Measurements from ENCODE around the gene LRP10.
"Not testable (repeated sequence)": the region's sequence is repeated elsewhere in the genome, so short reads cannot be mapped to it uniquely, and the experiment has no call there.

LRP10 gene

GRCh38 chr14:22844221-22845102, 27.1 kb upstream of the LRP10 start:
- DNase-seq, result no peak

DNA sequence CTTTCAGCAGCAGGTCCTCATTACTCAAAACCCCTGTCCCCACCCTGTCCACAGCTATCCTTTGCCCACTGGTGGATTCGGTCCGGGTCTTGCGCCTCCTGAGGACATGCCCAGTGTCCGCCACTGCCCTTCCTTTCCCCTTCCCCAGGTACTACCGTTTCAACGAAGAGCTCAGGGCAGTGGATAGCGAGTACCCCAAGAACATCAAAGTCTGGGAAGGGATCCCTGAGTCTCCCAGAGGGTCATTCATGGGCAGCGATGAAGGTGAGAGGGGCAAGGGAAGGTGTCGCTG, 26.5 kb upstream of the LRP10 start:
- DNase-seq, result no peak

- no peak for DNase-seq
Observed at GRCh38 chr14:22845821-22846625, 25.5 kb upstream of the LRP10 start.

DNA sequence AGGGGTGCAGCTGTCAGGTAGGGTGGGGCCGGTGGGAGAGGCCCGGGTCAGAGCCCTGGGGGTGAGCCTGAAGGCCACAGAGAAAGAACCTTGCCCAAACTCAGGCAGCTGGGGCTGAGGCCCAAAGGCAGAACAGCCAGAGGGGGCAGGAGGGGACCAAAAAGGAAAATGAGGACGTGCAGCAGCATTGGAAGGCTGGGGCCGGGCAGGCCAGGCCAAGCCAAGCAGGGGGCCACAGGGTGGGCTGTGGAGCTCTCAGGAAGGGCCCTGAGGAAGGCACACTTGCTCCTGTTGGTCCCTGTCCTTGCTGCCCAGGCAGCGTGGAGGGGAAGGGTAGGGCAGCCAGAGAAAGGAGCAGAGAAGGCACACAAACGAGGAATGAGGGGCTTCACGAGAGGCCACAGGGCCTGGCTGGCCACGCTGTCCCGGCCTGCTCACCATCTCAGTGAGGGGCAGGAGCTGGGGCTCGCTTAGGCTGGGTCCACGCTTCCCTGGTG, 24.7 kb upstream of the LRP10 start:
- no peak for DNase-seq

DNA sequence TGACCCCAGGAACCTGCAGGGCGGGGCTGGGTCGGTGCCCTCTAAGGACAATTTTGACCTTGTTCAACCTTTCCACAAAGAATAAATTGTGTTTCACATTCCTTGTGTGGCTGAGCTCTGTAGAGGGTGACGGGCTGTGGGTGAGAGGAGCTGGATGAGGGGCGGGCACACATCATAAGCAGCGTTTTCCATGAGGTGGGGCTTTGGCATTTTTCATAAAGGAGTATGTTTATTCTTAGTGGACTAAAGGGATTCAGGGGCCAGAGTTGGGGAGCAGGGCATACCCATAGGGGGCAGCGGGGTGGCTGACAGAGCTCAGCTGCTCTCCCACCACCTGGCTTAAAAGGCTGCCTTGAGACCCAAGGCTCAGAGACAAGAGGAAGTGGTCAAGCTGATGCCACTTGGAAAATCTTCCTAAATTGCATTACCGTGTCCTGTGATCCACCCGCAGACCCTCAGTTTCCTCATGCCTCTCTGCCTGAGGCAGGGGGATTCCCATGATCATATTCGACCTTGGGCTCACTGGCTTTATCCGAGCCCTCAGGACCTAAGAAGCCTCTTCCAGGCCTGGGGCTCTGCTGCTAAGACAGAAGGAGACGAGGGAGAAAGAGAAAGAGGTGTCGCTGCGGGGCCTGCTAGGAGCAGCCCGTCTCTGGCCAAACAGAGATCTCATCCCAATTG, 23.7 kb upstream of the LRP10 start:
- peak; percentile 95 for DNase-seq

DNA sequence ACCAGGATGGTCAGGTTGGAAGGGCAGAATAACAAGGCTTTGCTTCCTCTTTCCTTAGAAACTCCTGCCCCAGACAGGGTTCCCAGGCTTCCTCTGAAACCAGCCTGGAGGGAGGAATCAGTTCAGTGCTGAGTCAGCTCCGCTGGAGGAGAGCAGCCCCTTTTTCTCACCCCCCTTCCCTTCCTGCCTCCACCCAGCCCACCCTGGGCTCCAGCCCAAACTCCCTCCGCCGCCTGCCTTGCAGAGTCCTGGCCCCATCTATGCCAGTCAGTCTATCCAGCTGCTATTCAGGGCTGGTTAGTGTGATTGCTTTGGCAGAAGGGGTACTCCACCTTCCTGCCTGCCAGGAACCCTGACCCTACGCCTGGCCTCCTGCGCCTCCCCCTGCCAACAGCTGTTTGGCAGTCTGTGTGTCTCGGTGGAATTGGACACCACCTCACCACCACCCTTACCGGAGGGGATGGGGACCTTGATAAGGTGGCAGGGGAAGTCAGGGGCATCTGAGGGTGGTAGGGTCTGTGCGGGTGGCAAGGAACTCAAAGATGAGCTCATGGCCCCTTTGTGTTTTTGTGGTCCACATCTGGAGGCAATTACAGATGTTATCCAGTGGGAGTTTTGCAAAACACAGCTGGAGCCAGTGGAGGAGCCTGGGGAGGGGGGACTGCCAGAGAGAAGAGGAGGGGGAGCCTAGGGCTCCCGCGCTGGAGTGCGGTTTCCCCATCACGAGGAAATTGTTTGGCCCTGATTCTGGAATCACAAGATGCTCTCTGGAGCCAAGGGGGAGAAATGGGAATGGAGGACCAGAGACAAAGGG, 23.0 kb upstream of the LRP10 start:
- DNase-seq, result peak; percentile 84

DNA sequence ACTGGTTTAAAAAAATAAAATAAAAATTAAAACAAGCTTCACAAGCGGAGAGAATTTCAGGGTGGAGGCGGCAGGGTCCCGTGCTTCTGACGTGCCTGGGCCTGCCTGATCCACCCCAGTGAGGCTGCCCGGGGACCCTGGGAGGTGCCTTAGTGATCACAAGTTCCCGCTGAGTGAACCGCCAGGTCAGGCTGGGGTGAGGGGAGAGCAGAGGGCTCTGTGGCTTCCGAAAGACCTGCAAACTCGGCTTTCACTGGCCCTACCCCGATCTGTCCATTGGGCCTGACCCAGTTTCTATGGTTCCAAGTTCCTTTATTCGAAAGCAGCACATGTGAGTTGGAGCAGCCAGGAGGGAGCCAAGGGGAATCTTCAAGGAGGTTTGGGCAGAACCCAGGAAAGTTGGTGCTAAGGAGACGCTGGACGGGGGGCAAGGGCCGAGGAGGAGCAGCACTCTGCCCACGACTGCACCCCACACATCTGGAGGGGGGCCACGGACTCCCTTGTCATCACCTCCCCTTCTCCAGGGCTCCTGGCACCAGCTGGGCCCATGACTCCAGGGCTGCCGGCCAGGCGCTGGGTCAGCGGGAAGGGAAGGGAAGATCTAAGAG, 22.2 kb upstream of the LRP10 start:
- no peak for DNase-seq

GRCh38 chr14:22850944-22851764, 20.4 kb upstream of the LRP10 start:
- DNase-seq, result peak; percentile 95

DNA sequence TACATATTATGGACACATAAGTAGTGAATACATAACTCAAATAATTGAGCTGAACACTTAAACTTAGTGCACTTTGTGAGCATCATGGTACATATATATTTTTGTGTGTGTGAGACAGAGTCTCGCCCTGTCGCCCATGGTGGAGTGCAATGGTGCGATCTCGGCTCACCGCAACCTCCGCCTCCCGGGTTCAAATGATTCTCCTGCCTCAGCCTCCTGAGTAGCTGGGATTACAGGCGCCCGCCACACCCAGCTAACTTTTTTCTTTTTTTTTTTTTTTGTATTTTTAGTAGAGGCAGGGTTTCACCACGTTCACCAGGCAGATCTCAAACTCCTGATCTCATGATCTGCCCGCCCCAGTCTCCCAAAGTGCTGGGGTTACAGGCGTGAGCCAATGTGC, 19.4 kb upstream of the LRP10 start:
- not testable (repeated sequence) for DNase-seq

DNA sequence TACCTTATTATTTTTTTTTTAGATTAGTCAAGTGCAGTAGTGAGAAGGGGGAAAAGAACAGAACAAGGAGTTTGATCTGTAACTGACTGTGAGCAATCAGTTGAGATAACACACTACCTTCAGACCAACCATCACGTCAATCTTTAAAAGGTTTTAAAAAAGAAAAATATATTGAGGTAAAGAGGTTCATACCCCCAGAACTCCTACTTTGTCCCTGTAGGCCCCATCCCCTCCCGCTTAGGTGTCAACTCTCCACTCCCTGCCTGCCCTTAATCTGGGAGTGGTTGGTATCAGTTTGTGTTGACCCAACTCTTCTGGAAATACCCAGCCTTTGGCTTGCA, 19.0 kb upstream of the LRP10 start:
- DNase-seq, result no peak

DNA sequence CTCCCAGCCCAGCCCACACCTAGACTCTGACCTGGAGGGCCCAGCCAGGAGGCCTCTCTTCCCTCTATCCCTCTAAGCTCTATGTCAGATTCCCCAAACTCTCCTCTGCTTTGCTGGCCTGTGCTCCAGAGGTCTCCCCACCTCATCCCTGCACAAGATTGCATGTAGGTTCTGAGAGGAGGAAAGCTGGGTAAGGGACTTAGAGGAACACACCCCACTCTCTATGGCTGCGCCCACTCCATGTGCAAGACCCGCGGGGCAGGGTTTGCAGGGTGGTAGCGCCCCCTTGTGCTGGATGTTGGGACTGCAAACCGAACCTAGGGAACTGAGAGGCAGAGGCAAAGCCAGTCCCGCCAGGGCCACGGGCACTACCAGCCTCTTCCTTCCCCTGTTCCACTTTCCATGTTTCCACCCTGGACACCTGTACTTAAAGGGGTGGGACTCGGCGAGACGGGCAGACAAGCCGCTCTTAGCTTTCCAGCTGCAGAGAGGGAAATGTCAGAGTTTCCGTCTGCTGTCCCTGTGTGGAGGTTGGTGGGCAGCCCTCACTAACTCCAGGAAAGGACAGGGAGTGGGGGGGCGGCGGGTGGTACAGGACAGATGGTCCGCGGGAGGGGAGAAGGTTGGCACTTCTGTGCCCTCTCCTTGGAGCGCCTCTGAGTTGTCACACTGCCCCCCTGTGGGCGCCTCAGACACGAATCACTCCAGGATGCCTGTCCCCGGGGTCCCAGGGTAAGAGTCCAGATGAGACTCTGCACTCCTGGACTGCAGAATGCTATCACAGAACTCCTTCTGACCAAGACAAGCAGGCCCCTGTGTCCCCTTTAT, 18.4 kb upstream of the LRP10 start:
- DNase-seq, result peak; percentile 91

- DNase-seq, result not testable (repeated sequence)
Observed at GRCh38 chr14:22854296-22854695, 17.2 kb upstream of the LRP10 start.

- no peak for DNase-seq
Observed at GRCh38 chr14:22854963-22855724, 16.4 kb upstream of the LRP10 start.

DNA sequence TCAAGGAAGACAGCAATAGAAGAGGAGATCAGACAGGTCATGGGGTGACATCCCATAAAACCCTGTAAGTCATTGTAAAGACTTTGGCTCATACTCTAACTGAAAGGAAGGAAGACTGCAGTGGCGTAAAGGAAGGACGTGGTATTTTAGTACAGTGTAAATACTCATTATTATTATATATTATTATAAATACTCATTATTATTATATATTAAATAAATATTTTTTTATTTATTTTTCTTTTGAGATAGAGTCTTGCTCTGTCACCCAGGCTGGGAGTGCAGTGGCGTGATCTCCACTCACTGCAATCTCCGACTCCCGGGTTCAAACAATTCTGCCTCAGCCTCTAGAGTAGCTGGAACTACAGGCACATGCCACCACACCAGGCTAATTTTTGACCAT, 15.1 kb upstream of the LRP10 start:
- no peak for DNase-seq

DNA sequence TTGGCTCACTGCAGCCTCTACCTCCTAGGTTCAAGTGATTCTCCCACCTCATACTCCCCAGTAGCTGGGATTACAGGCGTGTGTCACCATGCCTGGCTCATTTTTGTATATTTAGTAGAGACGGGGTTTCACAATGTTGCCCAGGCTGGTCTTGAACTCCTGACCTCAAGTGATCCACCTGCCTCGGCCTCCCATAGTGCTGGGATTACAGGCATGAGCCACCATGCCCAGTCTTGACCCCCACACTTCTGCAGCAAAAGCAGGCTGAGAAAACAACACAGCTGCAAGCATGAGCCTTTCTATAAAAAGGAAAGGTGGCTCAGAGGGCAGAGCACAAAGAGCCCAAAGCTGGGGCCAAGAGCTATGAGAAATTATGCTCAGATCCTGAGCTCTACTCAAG, 11.2 kb upstream of the LRP10 start:
- not testable (repeated sequence) for DNase-seq

DNA sequence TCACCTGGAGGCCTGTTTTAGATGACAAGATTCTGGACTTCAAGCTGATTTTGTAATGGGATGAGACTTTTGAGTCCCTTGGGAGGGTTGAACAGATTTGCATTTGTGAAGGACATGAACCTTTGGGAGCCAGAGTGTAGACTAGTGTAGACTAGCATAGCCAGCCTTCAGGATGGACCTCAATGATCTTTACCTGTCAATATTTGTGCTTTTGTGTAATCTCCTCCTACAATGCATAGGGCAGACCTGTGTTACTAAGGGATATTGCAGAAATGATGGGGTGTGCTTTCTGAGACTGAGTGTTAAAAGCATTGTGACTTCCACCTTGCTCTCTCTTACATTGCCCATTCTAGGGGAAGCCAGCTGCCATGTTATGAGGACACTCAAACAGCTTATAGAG, 9.9 kb upstream of the LRP10 start:
- no peak for DNase-seq

- no peak for DNase-seq
Observed at GRCh38 chr14:22864979-22865378, 6.6 kb upstream of the LRP10 start.

DNA sequence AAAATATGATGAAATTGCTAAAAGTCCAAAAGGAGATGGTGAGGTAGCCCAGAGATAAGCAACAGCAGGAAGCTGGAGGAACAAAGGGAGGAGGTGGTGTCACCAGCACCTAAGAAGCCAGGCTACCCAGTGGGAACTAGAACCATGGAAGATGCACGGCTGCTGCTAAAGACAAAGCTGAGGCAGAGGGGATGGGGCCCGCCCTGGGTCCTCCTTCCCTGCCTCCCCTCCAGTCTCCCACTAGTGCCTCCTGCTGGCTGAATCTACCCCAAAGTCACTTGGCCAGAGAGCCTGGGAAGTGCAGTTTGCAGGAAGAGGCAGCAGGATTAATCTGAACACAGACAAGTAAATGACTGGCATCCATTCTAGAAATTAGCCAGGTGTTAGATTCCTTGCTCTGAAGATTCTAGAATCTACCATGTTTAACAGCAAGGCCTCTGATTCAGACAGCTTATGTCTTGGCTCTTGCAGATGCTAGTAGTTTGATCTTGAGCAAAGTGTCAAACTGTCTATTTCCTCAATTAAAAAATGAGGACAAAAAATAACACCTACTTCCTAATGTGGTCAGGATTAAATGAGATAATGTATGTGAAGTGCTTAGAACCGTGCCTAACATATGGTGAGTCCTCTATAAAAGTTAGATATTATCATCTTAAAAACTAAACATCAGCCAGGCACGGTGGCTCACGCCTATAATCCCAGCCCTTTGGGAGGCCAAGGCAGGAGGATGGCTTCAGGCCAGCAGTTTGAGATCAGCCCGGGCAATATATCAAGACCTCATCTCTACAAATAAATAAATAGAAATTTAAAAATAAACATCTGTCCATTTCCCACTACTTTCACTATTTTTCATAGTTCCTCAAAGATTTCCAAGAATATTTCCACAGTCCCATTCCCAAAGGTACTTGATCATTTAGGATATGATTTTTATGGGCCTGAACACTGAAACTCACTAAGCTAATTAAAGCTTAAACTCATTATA, 5.8 kb upstream of the LRP10 start:
- no peak for DNase-seq

All from suppressor macrophage treated with lipopolysaccharide for 4 hours (primary cell).